ENCODE measurements around the gene CABP5.

The CABP5 gene

GRCh38 chr19:48059331-48059730, 15.5 kb upstream of the CABP5 start:
- TF ChIP-seq, protein P1, sequence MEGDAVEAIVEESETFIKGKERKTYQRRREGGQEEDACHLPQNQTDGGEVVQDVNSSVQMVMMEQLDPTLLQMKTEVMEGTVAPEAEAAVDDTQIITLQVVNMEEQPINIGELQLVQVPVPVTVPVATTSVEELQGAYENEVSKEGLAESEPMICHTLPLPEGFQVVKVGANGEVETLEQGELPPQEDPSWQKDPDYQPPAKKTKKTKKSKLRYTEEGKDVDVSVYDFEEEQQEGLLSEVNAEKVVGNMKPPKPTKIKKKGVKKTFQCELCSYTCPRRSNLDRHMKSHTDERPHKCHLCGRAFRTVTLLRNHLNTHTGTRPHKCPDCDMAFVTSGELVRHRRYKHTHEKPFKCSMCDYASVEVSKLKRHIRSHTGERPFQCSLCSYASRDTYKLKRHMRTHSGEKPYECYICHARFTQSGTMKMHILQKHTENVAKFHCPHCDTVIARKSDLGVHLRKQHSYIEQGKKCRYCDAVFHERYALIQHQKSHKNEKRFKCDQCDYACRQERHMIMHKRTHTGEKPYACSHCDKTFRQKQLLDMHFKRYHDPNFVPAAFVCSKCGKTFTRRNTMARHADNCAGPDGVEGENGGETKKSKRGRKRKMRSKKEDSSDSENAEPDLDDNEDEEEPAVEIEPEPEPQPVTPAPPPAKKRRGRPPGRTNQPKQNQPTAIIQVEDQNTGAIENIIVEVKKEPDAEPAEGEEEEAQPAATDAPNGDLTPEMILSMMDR (IDR thresholded peaks at IDR 0.05), result no peak
- no peaks in the 10 kb centered on the region for H3K9me3 ChIP-seq
- no peaks in the 10 kb centered on the region for H3K36me3 ChIP-seq
- H3K4me3 ChIP-seq (ENCODE audit: low read depth in 1 of 2, low read length in 1 of 2), result no peak overlapping the region
- no peak overlapping the region for H3K27ac ChIP-seq
- no peaks in the 10 kb centered on the region for H3K4me1 ChIP-seq (ENCODE audit: control insufficient read depth in 1 of 2, insufficient read depth in 1 of 2, low read depth in 1 of 2, low read length in 1 of 2)
- H3K27me3 ChIP-seq, result peaks cover 28% of the 10 kb centered on the region

DNA sequence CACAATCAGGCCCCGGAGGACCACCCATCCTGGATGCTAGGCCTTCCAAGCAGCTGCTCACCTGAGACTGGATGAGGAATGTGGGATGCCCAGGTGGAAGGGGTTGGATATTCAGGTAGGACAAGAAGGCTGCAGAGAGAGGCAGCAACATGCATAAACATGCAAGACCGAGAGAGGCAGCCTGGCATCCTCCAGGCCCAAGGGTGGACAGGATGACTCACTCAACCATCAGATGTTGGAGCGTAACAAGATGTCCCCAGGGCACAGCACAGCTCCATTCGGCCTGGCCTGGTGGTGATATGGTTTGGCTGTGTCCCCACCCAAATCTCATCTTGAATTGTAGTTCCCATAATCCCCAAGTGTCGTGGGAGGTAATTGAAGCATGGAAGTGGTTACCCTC, 10.0 kb upstream of the CABP5 start:
- no peak overlapping the region for H3K27ac ChIP-seq
- TF ChIP-seq, protein P1 (IDR thresholded peaks at IDR 0.05), result no peak

GRCh38 chr19:48053076-48053475, 9.2 kb upstream of the CABP5 start:
- TF ChIP-seq, protein P1 (IDR thresholded peaks at IDR 0.05), result no peak
- H3K27ac ChIP-seq, result no peak overlapping the region
- no peak overlapping the region for H3K4me3 ChIP-seq (ENCODE audit: low read depth in 1 of 2, low read length in 1 of 2)
- H3K36me3 ChIP-seq, result no peaks in the 10 kb centered on the region
- H3K27me3 ChIP-seq, result no peaks in the 10 kb centered on the region
- H3K4me1 ChIP-seq (ENCODE audit: control insufficient read depth in 1 of 2, insufficient read depth in 1 of 2, low read depth in 1 of 2, low read length in 1 of 2), result no peaks in the 10 kb centered on the region
- H3K9me3 ChIP-seq, result no peaks in the 10 kb centered on the region

More for the DNA sequence above, 10.0 kb upstream of the CABP5 start:
- Histone ChIP-seq H3K36me3 (no peaks in the 10 kb centered on the region), H3K4me3 (ENCODE audit: low read depth in 1 of 2, low read length in 1 of 2) (no peak overlapping the region), H3K9me3 (no peaks in the 10 kb centered on the region), H3K4me1 (ENCODE audit: control insufficient read depth in 1 of 2, insufficient read depth in 1 of 2, low read depth in 1 of 2, low read length in 1 of 2) (no peaks in the 10 kb centered on the region), H3K27me3 (no peaks in the 10 kb centered on the region)

- H3K36me3 ChIP-seq, result no peaks in the 10 kb centered on the region
- H3K4me1 ChIP-seq (ENCODE audit: control insufficient read depth in 1 of 2, insufficient read depth in 1 of 2, low read depth in 1 of 2, low read length in 1 of 2), result no peaks in the 10 kb centered on the region
- no peak overlapping the region for H3K27ac ChIP-seq
- no peak overlapping the region for H3K4me3 ChIP-seq (ENCODE audit: low read depth in 1 of 2, low read length in 1 of 2)
- no peaks in the 10 kb centered on the region for H3K9me3 ChIP-seq
- TF ChIP-seq, protein P1 (IDR thresholded peaks at IDR 0.05), result no peak
- H3K27me3 ChIP-seq, result no peaks in the 10 kb centered on the region
These were observed 7.6 kb upstream of the CABP5 start for GRCh38 chr19:48051335-48052033.

GRCh38 chr19:48044561-48044960, 682 bp upstream of the CABP5 start:
- H3K36me3 ChIP-seq, result no peaks in the 10 kb centered on the region
- no peaks in the 10 kb centered on the region for H3K9me3 ChIP-seq
- H3K4me3 ChIP-seq (ENCODE audit: low read depth in 1 of 2, low read length in 1 of 2), result no peak overlapping the region
- TF ChIP-seq, protein P1 (IDR thresholded peaks at IDR 0.05), result no peak
- H3K27me3 ChIP-seq, result peaks cover 4% of the 10 kb centered on the region
- no peak overlapping the region for H3K27ac ChIP-seq
- no peaks in the 10 kb centered on the region for H3K4me1 ChIP-seq (ENCODE audit: control insufficient read depth in 1 of 2, insufficient read depth in 1 of 2, low read depth in 1 of 2, low read length in 1 of 2)
